Pancreas (tissue), 10 donors: ENCODE results near the gene PCNT. TPM values are rescaled to one million over a fixed set of nuclear protein-coding genes. Genes with fewer than 3 reads are reported as not detected.

Experiments used
- ATAC-seq, 4 donors: fragments of 200-7000 bp; cut with Tn5 transposase; one replicate each; pipeline versions ENCODE4 v1.8.0 to v1.9.1; 2020; ENCODE audit warnings: mild to moderate bottlenecking in 4 of 4, moderate library complexity in 4 of 4
- DNase-seq, 6 donors: peaks; one replicate each; pipeline ENCODE4 v3.0.0-alpha.2; 2020
- FAIRE-seq: peaks from 2 replicates; lab custom pipeline; 2012; peaks lifted over from hg19 to GRCh38; lab: Jason Lieb, UNC
- H3K27ac ChIP-seq, 4 donors: fragments of 200-600 bp; sonication (generic); 1 replicate in 3 of 4; 2 replicates in 1 of 4; pipeline versions ENCODE4 v1.5.0 to v1.8.0; 2020
- H3K27me3 ChIP-seq, 4 donors: fragments of 200-600 bp; one replicate each; pipeline ENCODE4 v1.8.0; 2021
- H3K36me3 ChIP-seq, 3 donors: fragments of 200-600 bp; sonication (generic) in 1 of 3; one replicate each; pipeline versions ENCODE4 v1.5.0 to v1.8.0; 2020 to 2021
- H3K4me1 ChIP-seq, 3 donors: fragments of 200-600 bp; one replicate each; pipeline ENCODE4 v1.8.0; 2021
- H3K4me3 ChIP-seq, 4 donors: fragments of 200-600 bp; sonication (generic) in 2 of 4; one replicate each; pipeline versions ENCODE4 v1.5.0 to v1.8.0; 2020 to 2021
- H3K9me3 ChIP-seq, 4 donors: fragments of 200-600 bp; one replicate each; pipeline ENCODE4 v1.8.0; 2021
- WGBS, 2 donors: extraction: QIAGEN DNeasy Blood & Tissue Kit; methylation state at CpG; one replicate each; pipeline ENCODE4 v1.1.7; 2013; 5-methylcytosine and 5-hydroxymethylcytosine counted together
- intact Hi-C, 3 donors: fragments of 100-400 bp; cut with DNase I; formaldehyde crosslinking; loops; one replicate each; pipeline versions ENCODE4 v1.11.1 to v1.14.2; 2022
- polyA plus RNA-seq, 2 donors: library from polyadenylated mRNA; stranded (reverse); fragments of 200-250 nt; gene quantifications; one replicate each; pipeline ENCODE4 v1.2.3, GENCODE V29; 2013
- total RNA-seq, 6 donors: library from RNA; stranded (reverse); fragmentation: NEBNext Ultra II Directional in 4 of 6; extraction: Animal tissue kit (Norgen Biotek cat#: 25700) in 4 of 6; gene quantifications; one replicate each; pipeline versions ENCODE4 v1.2.1 to v1.2.4, GENCODE V29; 2021 to 2023
- TF ChIP-seq, protein P1 (sequence below), 4 donors: fragments of 200-600 bp; sonication (generic) in 3 of 4; IDR thresholded peaks; one replicate each; pipeline versions ENCODE4 v1.5.0 to v1.8.0; 2021; ENCODE audit warnings: antibody characterized with exemption in 4 of 4
- donor health status: healthy with polysubstance abuse.
- donor health status: DM: no; HTN: no; CAD: no; lungs with moderate emphysema.
- donor health status: DM: no; HTN: no; CAD: no.
- donor health status: control.
- donor health status: control.
- donor health status: Bipolar disorder and iron deficiency.
- donor health status: DM: yes; HTN: yes; CAD: no.
- donor health status: DM: no; HTN: no; CAD: no.
- donor health status: DM: no; HTN: no; CAD: no.
- donor health status: DM: yes; HTN: yes; CAD: no.

PCNT gene
- total and polyA plus RNA-seq, 8 donors = 8.1 to 15.5 (median 12.1) TPM

GRCh38 chr21:46452710-46453109 lies 128.8 kb downstream of the PCNT start:
- no peak overlapping the region for H3K27ac ChIP-seq
- DNase-seq = no peak
- no peak overlapping the region for H3K4me3 ChIP-seq
- no peak for FAIRE-seq
- H3K36me3 ChIP-seq = no peaks in the 10 kb centered on the region
- WGBS, 2 donors = 73 to 78% methylated on average over 5 of the region's 5 CpGs
- H3K4me1 ChIP-seq = peaks cover 0 to 8% (median 0%) of the 10 kb centered on the region in 3 donors
- H3K9me3 ChIP-seq = no peaks in the 10 kb centered on the region
- intact Hi-C loops = no loop called here
- no peak for ATAC-seq
- TF ChIP-seq, protein P1, sequence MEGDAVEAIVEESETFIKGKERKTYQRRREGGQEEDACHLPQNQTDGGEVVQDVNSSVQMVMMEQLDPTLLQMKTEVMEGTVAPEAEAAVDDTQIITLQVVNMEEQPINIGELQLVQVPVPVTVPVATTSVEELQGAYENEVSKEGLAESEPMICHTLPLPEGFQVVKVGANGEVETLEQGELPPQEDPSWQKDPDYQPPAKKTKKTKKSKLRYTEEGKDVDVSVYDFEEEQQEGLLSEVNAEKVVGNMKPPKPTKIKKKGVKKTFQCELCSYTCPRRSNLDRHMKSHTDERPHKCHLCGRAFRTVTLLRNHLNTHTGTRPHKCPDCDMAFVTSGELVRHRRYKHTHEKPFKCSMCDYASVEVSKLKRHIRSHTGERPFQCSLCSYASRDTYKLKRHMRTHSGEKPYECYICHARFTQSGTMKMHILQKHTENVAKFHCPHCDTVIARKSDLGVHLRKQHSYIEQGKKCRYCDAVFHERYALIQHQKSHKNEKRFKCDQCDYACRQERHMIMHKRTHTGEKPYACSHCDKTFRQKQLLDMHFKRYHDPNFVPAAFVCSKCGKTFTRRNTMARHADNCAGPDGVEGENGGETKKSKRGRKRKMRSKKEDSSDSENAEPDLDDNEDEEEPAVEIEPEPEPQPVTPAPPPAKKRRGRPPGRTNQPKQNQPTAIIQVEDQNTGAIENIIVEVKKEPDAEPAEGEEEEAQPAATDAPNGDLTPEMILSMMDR (IDR thresholded peaks at IDR 0.05) = no peak
- no peaks in the 10 kb centered on the region for H3K27me3 ChIP-seq

DNA sequence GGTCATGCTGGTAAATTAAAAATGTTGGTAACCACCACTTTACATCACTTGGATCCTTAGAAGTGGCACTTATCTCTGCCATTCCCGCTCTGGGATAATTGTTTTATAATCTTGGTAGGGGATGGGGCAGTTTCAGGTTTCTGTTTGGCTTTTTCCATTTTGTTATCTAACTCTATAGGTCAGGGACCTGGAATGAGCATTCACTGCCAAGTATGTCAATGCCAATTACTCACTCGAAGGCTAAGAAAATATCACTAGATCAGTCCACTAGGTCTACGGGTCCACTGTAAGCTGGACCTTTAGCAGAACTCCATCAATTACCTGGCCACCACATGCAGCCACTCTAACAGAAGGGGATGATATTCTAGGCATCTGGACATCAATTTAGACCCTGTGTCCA lies 130.2 kb downstream of the PCNT start:
- intact Hi-C loops = no loop called here
- Histone ChIP-seq H3K27ac (no peak overlapping the region), H3K27me3 (no peaks in the 10 kb centered on the region), H3K36me3 (no peaks in the 10 kb centered on the region), H3K4me3 (no peak overlapping the region), H3K4me1 (peaks cover 0 to 9% (median 0%) of the 10 kb centered on the region in 3 donors), H3K9me3 (no peaks in the 10 kb centered on the region)
- WGBS, 2 donors = 24 to 25% methylated on average over 3 of the region's 3 CpGs
- FAIRE-seq = no peak
- TF ChIP-seq, protein P1 (IDR thresholded peaks at IDR 0.05) = no peak
- no peak for DNase-seq
- ATAC-seq = no peak

DNA sequence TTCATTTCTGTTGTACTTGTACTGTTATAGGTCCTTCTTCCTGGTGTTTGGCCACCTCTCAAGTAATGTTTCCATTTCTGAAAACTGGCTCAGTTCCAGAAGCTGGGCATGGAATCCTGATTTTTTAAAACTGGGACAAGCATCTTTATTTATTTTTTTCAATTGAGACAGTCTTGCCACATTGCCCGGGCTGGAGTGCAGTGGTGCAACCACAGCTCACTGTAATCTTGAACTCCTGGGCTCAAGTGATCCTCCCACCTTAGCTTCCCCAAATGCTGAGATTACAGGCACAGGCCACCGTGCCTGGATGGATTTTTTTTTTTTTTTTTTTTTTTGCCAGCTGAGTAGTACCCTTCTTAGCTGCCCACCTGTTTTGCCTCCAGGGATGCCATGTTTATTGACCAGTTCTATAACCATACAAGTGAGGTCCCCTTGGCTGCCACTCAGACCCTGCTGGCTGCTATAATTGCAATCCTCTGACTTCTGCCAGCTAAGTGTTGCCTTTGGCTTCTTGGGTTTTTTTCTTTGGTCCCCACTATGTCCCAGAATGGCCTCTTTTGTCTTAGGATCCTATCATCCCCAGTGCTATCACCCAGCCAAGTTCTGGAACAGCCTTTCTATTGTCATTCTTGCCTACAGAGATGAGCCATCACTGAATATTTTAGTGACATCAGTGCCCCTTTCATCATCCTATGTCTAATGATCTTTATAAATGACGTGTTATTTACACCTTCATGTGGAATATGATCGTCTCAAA lies 130.9 kb downstream of the PCNT start:
- Histone ChIP-seq H3K27me3 (no peaks in the 10 kb centered on the region), H3K36me3 (no peaks in the 10 kb centered on the region), H3K9me3 (no peaks in the 10 kb centered on the region), H3K27ac (no peak overlapping the region), H3K4me1 (peaks cover 0 to 9% (median under 1%) of the 10 kb centered on the region in 3 donors), H3K4me3 (no peak overlapping the region)
- ATAC-seq (no peak), FAIRE-seq (no peak), DNase-seq (no peak)
- WGBS, 2 donors = 84 to 91% methylated on average over 4 of the region's 4 CpGs
- TF ChIP-seq, protein P1 (IDR thresholded peaks at IDR 0.05) = no peak
- intact Hi-C loops = no loop called here

DNA sequence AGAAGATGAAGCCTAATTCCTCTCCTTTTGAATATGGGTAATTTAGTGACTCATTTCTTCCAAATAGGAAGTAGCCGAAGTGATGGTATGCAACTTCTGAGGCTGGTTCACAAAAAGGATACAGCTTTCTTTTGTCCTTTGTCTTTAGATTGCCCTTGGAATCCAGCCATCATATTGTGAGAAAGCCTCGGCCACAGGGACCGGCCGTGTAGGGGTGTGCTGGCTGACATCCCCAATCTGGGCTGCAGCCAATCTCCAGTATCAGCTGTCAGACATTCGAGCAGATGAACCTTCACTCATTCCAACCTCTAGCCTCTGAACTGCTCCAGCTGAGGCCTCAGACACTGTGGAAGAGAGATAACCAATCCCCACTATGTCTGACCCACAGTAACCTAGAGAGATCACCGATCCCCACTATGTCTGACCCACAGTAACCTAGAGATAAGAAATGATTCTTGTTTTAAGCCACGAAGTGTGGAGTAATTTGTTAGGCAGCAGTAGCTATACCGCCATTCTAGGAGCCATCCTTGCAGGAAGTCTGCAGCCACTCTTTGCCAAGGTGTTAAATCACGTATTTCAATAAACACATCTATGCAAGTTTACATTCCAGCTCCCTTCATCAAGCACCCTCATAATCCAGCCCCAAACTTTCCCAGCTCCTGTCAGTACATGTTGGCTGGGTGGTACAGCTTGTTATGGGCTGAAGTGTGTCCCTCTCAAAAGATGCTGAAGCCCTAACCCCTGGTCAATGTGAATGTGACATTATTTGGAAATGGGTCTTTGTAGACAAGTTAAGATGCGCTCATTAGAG lies 131.8 kb downstream of the PCNT start:
- no peaks in the 10 kb centered on the region for H3K9me3 ChIP-seq
- no peak for DNase-seq
- H3K4me3 ChIP-seq = no peak overlapping the region
- H3K27me3 ChIP-seq = no peaks in the 10 kb centered on the region
- intact Hi-C loops = no loop called here
- no peak for FAIRE-seq
- WGBS, 2 donors = 64 to 73% methylated on average over 10 of the region's 10 CpGs
- H3K36me3 ChIP-seq = no peaks in the 10 kb centered on the region
- TF ChIP-seq, protein P1 (IDR thresholded peaks at IDR 0.05) = no peak
- ATAC-seq = no peak
- H3K4me1 ChIP-seq = peaks cover 0 to 9% (median 6%) of the 10 kb centered on the region in 3 donors
- H3K27ac ChIP-seq = no peak overlapping the region
